Ascending aorta (tissue), 2 donors: Measurements from ENCODE around the gene WHRN. TPM values are rescaled to one million over a fixed set of nuclear protein-coding genes. Genes with fewer than 3 reads are reported as not detected.
A peak's percentile ranks its signal among the peaks of the same experiment; 100 is the strongest.

Experiments used
- DNase-seq, 2 donors: peaks; one replicate each; pipeline ENCODE4 v3.0.0-alpha.2; 2019; ENCODE audit warnings: low spot score in 2 of 2
- H3K27ac ChIP-seq, 2 donors: fragments of 200-600 bp; sonication (generic); one replicate each; pipeline ENCODE4 v1.5.1; 2016 to 2017; ENCODE audit warnings: mild to moderate bottlenecking in 1 of 2
- H3K27me3 ChIP-seq: fragments of 200-600 bp; sonication (generic); one replicate; pipeline ENCODE4 v1.5.1; 2017
- H3K36me3 ChIP-seq, 2 donors: fragments of 200-600 bp; sonication (generic); one replicate each; pipeline ENCODE4 v1.5.1; 2016
- H3K4me1 ChIP-seq, 2 donors: fragments of 200-600 bp; sonication (generic); one replicate each; pipeline ENCODE4 v1.5.1; 2016 to 2017; ENCODE audit warnings: mild to moderate bottlenecking in 1 of 2
- H3K4me3 ChIP-seq, 2 donors: fragments of 200-600 bp; sonication (generic); one replicate each; pipeline ENCODE4 v1.5.1; 2016 to 2017; ENCODE audit warnings: mild to moderate bottlenecking in 1 of 2
- H3K9me3 ChIP-seq, 2 donors: fragments of 200-600 bp; sonication (generic); one replicate each; pipeline ENCODE4 v1.5.1; 2016
- CTCF ChIP-seq, 3 experiments: fragments of 200-600 bp in 2 of 3; fragments of 450-650 bp in 1 of 3; sonication (generic) in 2 of 3; IDR thresholded peaks; one replicate each; pipeline ENCODE4 v1.5.1; 2016 to 2019; ENCODE audit warnings: antibody characterized with exemption in 3 of 3, mild to moderate bottlenecking in 1 of 3, moderate library complexity in 1 of 3
- intact Hi-C: fragments of 100-400 bp; cut with DNase I; formaldehyde crosslinking; loops from one replicate; pipeline ENCODE4 v1.15.1; 2023
- total RNA-seq: library from RNA; depleted of rRNA; stranded (reverse); fragments of >200 nt; gene quantifications from one replicate; pipeline ENCODE4 v1.1.0, GENCODE V29; 2016

The WHRN gene
- total RNA-seq, 1 donor from 2014 or later: 3.9 TPM

GRCh38 chr9:114409103-114409780, 96.0 kb downstream of the WHRN start:
- intact Hi-C loops: loop anchor here (5.0 to 10.0 kb wide), 2 partner anchors 503 to 1116 kb away; no protein-coding TSS in a partner anchor
- DNase-seq: no peak
- TF ChIP-seq CTCF (IDR thresholded peaks at IDR 0.05): no peak

GRCh38 chr9:114408645-114409044, 96.6 kb downstream of the WHRN start:
- Histone ChIP-seq H3K27ac (no peak overlapping the region), H3K4me3 (no peak overlapping the region), H3K36me3 (no peaks in the 10 kb centered on the region), H3K9me3 (no peaks in the 10 kb centered on the region), H3K4me1 (no peaks in the 10 kb centered on the region), H3K27me3 (no peaks in the 10 kb centered on the region)
- DNase-seq: no peak
- TF ChIP-seq CTCF (IDR thresholded peaks at IDR 0.05): no peak
- intact Hi-C loops: loop anchor here (5.0 to 10.0 kb wide), 2 partner anchors 504 to 1116 kb away; no protein-coding TSS in a partner anchor

More at GRCh38 chr9:114409103-114409780, 96.0 kb downstream of the WHRN start:
- Histone ChIP-seq H3K27me3 (no peaks in the 10 kb centered on the region), H3K9me3 (no peaks in the 10 kb centered on the region), H3K4me1 (no peaks in the 10 kb centered on the region), H3K4me3 (no peak overlapping the region), H3K27ac (no peak overlapping the region), H3K36me3 (no peaks in the 10 kb centered on the region)

GRCh38 chr9:114407889-114408288, 97.4 kb downstream of the WHRN start:
- no peak for TF ChIP-seq CTCF (IDR thresholded peaks at IDR 0.05)
- intact Hi-C loops: loop anchor here (5.0 to 10.0 kb wide), 2 partner anchors 504 to 1117 kb away; no protein-coding TSS in a partner anchor
- Histone ChIP-seq H3K4me1 (no peaks in the 10 kb centered on the region), H3K27ac (no peak overlapping the region), H3K4me3 (no peak overlapping the region), H3K36me3 (no peaks in the 10 kb centered on the region), H3K9me3 (no peaks in the 10 kb centered on the region), H3K27me3 (no peaks in the 10 kb centered on the region)
- DNase-seq: no peak

GRCh38 chr9:114406441-114406840, 98.8 kb downstream of the WHRN start:
- no peaks in the 10 kb centered on the region for H3K27me3 ChIP-seq
- no peaks in the 10 kb centered on the region for H3K9me3 ChIP-seq
- intact Hi-C loops: loop anchor here (5.0 to 10.0 kb wide), 2 partner anchors 506 to 1118 kb away; no protein-coding TSS in a partner anchor
- no peak for TF ChIP-seq CTCF (IDR thresholded peaks at IDR 0.05)
- H3K36me3 ChIP-seq: no peaks in the 10 kb centered on the region
- H3K4me3 ChIP-seq: no peak overlapping the region
- H3K27ac ChIP-seq: no peak overlapping the region
- no peak for DNase-seq
- no peaks in the 10 kb centered on the region for H3K4me1 ChIP-seq

GRCh38 chr9:114405294-114406034, 99.8 kb downstream of the WHRN start:
- TF ChIP-seq CTCF (IDR thresholded peaks at IDR 0.05): peak; percentile 78 to 87 (median 87)
- H3K27ac ChIP-seq: no peak overlapping the region
- no peaks in the 10 kb centered on the region for H3K27me3 ChIP-seq
- intact Hi-C loops: loop anchor here (1.0 to 10.0 kb wide), 4 partner anchors 248 to 1119 kb away; no protein-coding TSS in a partner anchor
- H3K4me1 ChIP-seq: no peaks in the 10 kb centered on the region
- DNase-seq: peak in 1 of 2 donors; percentile 89
- H3K9me3 ChIP-seq: no peaks in the 10 kb centered on the region
- no peaks in the 10 kb centered on the region for H3K36me3 ChIP-seq
- no peak overlapping the region for H3K4me3 ChIP-seq
